WERI-Rb-1 (cell line): ENCODE data around the gene NUDT8.
"Not testable (repeated sequence)": the region's sequence is repeated elsewhere in the genome, so short reads cannot be mapped to it uniquely, and the experiment has no call there.

Source experiments
- DNase-seq: peaks from one replicate; pipeline ENCODE4 v3.0.0-alpha.2; 2020
- H3K27ac ChIP-seq: fragments of 250-450 bp; sonication (Bioruptor Pico); 2 replicates; pipeline ENCODE4 v1.5.1; 2020; ENCODE audit warnings: mild to moderate bottlenecking, moderate library complexity
- H3K27me3 ChIP-seq: fragments of 250-450 bp; sonication (Bioruptor Pico); 2 replicates; pipeline ENCODE4 v1.5.1; 2021; ENCODE audit warnings: mild to moderate bottlenecking, low read depth, moderate library complexity; ENCODE audit not compliant: insufficient read depth, severe bottlenecking
- H3K36me3 ChIP-seq: fragments of 250-450 bp; sonication (Bioruptor Pico); 2 replicates; pipeline ENCODE4 v1.5.1; 2020; ENCODE audit warnings: mild to moderate bottlenecking, moderate library complexity
- H3K4me3 ChIP-seq: 2 replicates; pipeline ENCODE4 v1.5.1; 2011; ENCODE audit warnings: low read depth, mild to moderate bottlenecking, control low read depth, low read length
- H3K9me3 ChIP-seq: fragments of 250-450 bp; sonication (Bioruptor Pico); 2 replicates; pipeline ENCODE4 v1.5.1; 2021; ENCODE audit warnings: mild to moderate bottlenecking, moderate library complexity; ENCODE audit not compliant: severe bottlenecking
- CTCF ChIP-seq: IDR thresholded peaks from 2 replicates; pipeline ENCODE4 v1.5.1; 2011; ENCODE audit warnings: low read depth, mild to moderate bottlenecking, control low read depth, inconsistent platforms, low read length

Gene NUDT8

DNA sequence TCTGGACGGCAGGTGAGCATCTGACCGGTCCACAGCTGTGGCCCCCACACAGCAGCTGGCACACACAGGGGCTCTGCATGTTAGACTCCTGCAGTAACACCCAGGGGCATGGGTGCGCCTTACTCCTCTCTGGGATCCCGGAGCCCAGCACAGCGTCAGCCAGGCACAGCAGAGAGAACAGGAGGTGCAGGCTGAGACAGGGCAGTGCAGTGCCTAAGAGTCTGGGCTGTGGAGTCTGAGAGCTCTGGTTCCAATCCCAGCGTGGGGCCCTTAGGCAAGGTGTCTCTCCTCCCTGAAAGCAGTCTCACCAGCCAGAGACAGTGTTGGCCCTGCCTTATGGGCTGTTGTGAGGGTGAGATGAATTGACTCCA lies 2.3 kb downstream of the NUDT8 start:
- Histone ChIP-seq H3K4me3 (no peak overlapping the region), H3K36me3 (no peaks in the 10 kb centered on the region), H3K27me3 (no peaks in the 10 kb centered on the region), H3K9me3 (no peaks in the 10 kb centered on the region), H3K27ac (no peak overlapping the region)
- no peak for TF ChIP-seq CTCF
- no peak for DNase-seq

GRCh38 chr11:67626970-67627369 lies 2.8 kb downstream of the NUDT8 start:
- H3K4me3 ChIP-seq, result no peak overlapping the region
- no peak overlapping the region for H3K27ac ChIP-seq
- no peak for TF ChIP-seq CTCF
- no peaks in the 10 kb centered on the region for H3K27me3 ChIP-seq
- DNase-seq, result no peak
- no peaks in the 10 kb centered on the region for H3K9me3 ChIP-seq
- no peaks in the 10 kb centered on the region for H3K36me3 ChIP-seq

DNA sequence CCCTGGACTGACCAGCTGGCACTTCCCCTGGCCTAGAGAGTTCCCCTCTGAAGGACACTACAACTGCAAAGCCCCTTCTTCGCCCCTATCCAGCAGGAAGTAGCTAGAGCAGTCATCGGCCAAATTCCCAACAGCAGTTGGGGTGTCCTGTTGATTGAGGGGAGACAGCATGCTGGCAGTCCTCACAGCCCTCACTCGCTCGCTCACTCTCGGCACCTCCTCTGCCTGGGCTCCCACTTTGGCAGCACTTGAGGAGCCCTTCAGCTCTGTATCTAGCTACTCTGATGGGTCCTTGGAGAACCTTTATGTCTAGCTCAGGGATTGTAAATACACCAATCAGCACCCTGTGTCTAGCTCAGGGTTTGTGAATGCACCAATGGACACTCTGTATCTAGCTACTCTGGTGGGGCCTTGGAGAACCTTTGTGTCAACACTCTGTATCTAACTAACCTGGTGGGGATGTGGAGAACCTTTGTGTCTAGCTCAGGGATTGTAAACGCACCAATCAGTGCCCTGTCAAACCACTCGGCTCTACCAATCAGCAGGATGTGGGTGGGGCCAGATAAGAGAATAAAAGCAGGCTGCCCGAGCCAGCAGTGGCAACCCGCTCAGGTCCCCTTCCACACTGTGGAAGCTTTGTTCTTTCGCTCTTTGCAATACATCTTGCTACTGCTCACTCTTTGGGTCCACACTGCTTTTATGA lies 3.5 kb downstream of the NUDT8 start:
- not testable (repeated sequence) for DNase-seq, H3K9me3 ChIP-seq, H3K27me3 ChIP-seq, H3K4me3 ChIP-seq, H3K36me3 ChIP-seq, H3K27ac ChIP-seq

DNA sequence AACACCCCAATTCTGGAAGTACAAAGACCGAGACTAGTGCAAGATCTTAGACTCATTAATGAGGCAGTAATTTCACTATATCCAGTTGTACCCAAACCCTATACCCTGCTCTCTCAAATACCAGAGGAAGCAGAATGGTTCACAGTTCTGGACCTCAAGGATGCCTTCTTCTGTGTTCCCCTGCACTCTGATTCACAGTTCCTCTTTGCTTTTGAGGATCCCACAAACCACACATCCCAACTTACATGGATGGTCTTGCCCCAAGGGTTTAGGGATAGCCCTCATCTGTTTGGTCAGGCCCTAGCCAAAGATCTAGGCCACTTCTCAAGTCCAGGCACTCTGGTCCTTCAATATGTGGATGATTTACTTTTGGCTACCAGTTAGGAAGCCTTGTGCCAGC lies 5.9 kb downstream of the NUDT8 start:
- H3K4me3 ChIP-seq, H3K27me3 ChIP-seq, H3K27ac ChIP-seq, DNase-seq, H3K9me3 ChIP-seq, H3K36me3 ChIP-seq: not testable (repeated sequence)

DNA sequence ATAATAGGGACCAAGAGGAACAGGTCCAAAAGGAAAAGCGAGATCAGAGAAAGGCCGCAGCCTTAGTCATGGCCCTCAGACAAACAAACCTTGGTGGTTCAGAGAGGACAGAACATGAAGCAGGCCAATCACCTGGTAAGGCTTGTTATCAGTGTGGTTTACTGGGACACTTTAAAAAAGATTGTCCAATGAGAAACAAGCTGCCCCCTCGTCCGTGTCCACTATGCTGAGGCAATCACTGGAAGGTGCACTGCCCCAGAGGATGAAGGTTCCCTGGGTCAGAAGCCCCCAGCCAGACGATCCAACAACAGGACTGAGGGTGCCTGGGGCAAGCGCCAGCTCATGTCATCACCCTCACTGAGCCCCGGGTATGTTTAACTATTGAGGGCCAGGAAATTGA lies 6.8 kb downstream of the NUDT8 start:
- DNase-seq, H3K27ac ChIP-seq, H3K27me3 ChIP-seq, H3K9me3 ChIP-seq, H3K36me3 ChIP-seq, H3K4me3 ChIP-seq: not testable (repeated sequence)

DNA sequence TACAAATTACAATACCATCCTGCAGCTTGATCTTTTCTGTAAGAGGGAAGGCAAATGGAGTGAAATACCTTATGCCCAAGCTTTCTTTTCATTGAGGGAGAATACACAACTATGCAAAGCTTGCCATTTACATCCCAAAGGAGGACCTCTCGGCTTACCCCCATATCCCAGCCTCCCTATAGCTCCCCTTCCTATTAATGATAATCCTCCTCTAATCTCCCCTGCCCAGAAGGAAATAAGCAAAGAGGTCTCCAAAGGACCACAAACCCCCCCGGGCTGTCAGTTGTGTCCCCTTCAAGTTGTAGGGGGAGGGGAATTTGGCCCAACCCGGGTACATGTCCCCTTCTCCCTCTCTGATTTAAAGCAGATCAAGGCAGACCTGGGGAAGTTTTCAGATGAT lies 7.8 kb downstream of the NUDT8 start:
- H3K27ac ChIP-seq, H3K27me3 ChIP-seq, H3K9me3 ChIP-seq, H3K36me3 ChIP-seq, DNase-seq, H3K4me3 ChIP-seq: not testable (repeated sequence)

DNA sequence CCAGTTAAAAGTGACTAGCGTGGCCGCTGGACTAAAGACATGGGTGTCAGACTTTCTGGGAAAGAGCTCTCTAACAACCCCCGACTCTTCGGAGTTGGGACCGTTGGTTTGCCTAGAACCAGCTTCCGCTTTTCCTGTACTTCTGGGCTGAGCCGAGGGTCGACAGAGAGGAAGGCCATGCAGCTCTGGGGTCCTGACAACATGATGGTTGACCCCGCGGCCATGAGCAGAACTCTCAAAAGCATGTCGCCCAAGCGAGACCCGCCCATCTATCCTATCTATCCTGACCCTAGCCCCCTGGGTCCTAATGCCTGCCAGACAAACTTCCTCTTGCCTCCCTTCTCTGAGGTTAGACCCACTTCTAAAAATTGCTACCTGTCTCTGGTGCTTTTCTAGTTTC lies 9.1 kb downstream of the NUDT8 start:
- H3K27ac ChIP-seq, H3K4me3 ChIP-seq, H3K36me3 ChIP-seq, H3K9me3 ChIP-seq, H3K27me3 ChIP-seq, DNase-seq: not testable (repeated sequence)

GRCh38 chr11:67619683-67620618 lies 9.8 kb downstream of the NUDT8 start:
- not testable (repeated sequence) for H3K9me3 ChIP-seq, H3K4me3 ChIP-seq, H3K27ac ChIP-seq, H3K36me3 ChIP-seq, H3K27me3 ChIP-seq, DNase-seq

DNA sequence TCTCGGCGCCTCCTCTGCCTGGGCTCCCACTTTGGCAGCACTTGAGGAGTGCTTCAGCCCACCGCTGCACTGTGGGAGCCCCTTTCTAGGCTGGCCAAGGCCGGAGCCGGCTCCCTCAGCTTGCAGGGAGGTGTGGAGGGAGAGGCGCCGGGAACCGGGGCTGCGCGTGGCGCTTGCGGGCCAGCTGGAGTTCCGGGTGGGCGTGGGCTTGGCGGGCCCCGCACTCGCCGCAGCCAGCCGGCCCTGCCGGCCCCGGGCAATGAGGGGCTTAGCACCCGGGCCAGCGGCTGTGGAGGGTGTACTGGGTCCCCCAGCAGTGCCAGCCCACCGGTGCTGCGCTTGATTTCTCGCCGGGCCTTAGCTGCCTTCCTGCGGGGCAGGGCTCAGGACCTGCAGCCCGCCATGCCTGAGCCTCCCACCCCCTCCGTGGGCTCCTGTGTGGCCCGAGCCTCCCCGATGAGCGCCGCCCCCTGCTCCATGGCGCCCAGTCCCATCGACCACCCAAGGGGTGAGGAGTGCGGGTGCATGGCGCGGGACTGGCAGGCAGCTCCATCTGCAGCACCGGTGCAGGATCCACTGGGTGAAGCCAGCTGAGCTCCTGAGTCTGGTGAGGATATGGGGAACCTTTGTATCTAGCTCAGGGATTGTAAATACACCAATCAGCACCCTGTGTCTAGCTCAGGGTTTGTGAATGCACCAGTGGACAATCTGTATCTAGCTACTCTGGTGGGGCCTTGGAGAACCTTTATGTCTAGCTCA lies 10.7 kb downstream of the NUDT8 start:
- not testable (repeated sequence) for H3K27me3 ChIP-seq, H3K9me3 ChIP-seq, H3K27ac ChIP-seq, DNase-seq, H3K36me3 ChIP-seq, H3K4me3 ChIP-seq
